CD4-positive, alpha-beta memory T cell (primary cell): Measurements from ENCODE around the gene RARG. TPM values are rescaled to one million over a fixed set of nuclear protein-coding genes. Genes with fewer than 3 reads are reported as not detected.

Experiments used
- CTCF ChIA-PET: fragments of 350-600 bp; sonication (Branson Sonifier 250); formaldehyde crosslinking; loops from one replicate; lab custom pipeline; 2021; ENCODE audit warnings: inconsistent platforms; ENCODE audit not compliant: partially characterized antibody; lab: Charles Lee
- POLR2A ChIA-PET: fragments of 350-600 bp; sonication (Branson Sonifier 250); formaldehyde crosslinking; loops from one replicate; lab custom pipeline; 2021; ENCODE audit not compliant: partially characterized antibody; lab: Charles Lee
- DNase-seq, 5 donors: peaks; one replicate each; pipeline versions ENCODE4 v3.0.0 to v3.0.0-alpha.2; 2020 to 2022; ENCODE audit warnings: mixed read lengths in 1 of 5
- H3K27ac ChIP-seq: one replicate; pipeline ENCODE4 v1.7.0; 2013; ENCODE audit warnings: low read depth, low read length
- H3K27me3 ChIP-seq: 2 replicates; pipeline ENCODE4 v1.7.0; 2013; ENCODE audit warnings: mild to moderate bottlenecking, low read length, moderate library complexity; ENCODE audit not compliant: insufficient read depth
- H3K36me3 ChIP-seq: 2 replicates; pipeline ENCODE4 v1.7.0; 2013; ENCODE audit warnings: mild to moderate bottlenecking, low read length, moderate library complexity; ENCODE audit not compliant: insufficient read depth
- H3K4me1 ChIP-seq: 2 replicates; pipeline ENCODE4 v1.7.0; 2013; ENCODE audit warnings: mild to moderate bottlenecking, low read length, moderate library complexity; ENCODE audit not compliant: insufficient read depth
- H3K4me3 ChIP-seq, 2 donors: one replicate each; pipeline ENCODE4 v1.7.0; 2013; ENCODE audit warnings: low read length in 2 of 2, mild to moderate bottlenecking in 1 of 2
- H3K9me3 ChIP-seq, 2 donors: one replicate each; pipeline ENCODE4 v1.7.0; 2013; ENCODE audit warnings: low read length in 2 of 2, control low read depth in 1 of 2; ENCODE audit not compliant: control insufficient read depth in 1 of 2
- H3K27ac Mint-ChIP-seq, 7 donors: one replicate each; pipeline ENCODE4 v1.8.0; 2020 to 2021; ENCODE audit warnings: mixed read lengths in 7 of 7, mild to moderate bottlenecking in 6 of 7, inconsistent platforms in 3 of 7, moderate library complexity in 3 of 7
- H3K27me3 Mint-ChIP-seq, 2 donors: one replicate each; pipeline ENCODE4 v1.8.0; 2020 to 2021; ENCODE audit warnings: mixed read lengths in 2 of 2
- H3K36me3 Mint-ChIP-seq, 2 donors: one replicate each; pipeline ENCODE4 v1.8.0; 2020 to 2021; ENCODE audit warnings: mixed read lengths in 2 of 2, inconsistent platforms in 1 of 2, mild to moderate bottlenecking in 1 of 2
- H3K4me1 Mint-ChIP-seq, 4 donors: one replicate each; pipeline ENCODE4 v1.8.0; 2020 to 2021; ENCODE audit warnings: mixed read lengths in 4 of 4, mild to moderate bottlenecking in 1 of 4
- H3K4me3 Mint-ChIP-seq, 8 donors: one replicate each; pipeline ENCODE4 v1.8.0; 2020 to 2021; ENCODE audit warnings: mixed read lengths in 8 of 8, mild to moderate bottlenecking in 7 of 8, moderate library complexity in 6 of 8, inconsistent platforms in 3 of 8
- H3K9me3 Mint-ChIP-seq, 8 donors: one replicate each; pipeline ENCODE4 v1.8.0; 2020 to 2021; ENCODE audit warnings: mixed read lengths in 8 of 8, mild to moderate bottlenecking in 5 of 8, inconsistent platforms in 3 of 8, moderate library complexity in 1 of 8
- intact Hi-C: fragments of 100-400 bp; cut with micrococcal nuclease; formaldehyde crosslinking; loops from one replicate; pipeline ENCODE4 v1.15.1; 2023
- polyA plus RNA-seq, 2 donors: library from polyadenylated mRNA; unstranded; fragments of 300-500 nt; fragmentation: Illumina TruSeq; gene quantifications; one replicate each; pipeline ENCODE4 v1.2.3, GENCODE V29; 2021
- total RNA-seq, 2 experiments: library from RNA; stranded (reverse); gene quantifications; one replicate each; pipeline ENCODE4 v1.2.3, GENCODE V29; 2021

The RARG gene
- total and polyA plus RNA-seq, 4 experiments from 2014 or later, result 13.2 to 86.0 (median 54.9) TPM

DNA sequence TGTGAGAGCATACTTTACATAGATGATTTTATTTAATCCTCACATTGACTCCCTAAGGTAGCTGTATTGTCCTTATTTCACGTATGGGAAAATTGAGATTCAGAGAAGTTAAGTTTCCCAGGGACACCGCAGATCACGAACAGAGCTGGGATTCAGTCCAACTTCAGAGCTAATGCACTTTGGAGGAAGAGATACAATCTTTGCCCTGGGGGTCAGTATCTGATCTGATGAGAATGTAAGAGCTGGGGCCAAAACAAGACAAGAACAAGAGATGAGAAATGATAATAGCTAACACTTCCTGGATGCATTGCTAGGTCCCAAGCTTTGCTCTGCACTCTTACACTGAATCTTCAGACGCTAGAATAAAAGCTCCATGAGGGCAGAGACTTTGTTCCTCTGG lies 45.3 kb downstream of the RARG start:
- no peaks in the 10 kb centered on the region for H3K9me3 ChIP-seq
- Mint-ChIP-seq H3K9me3 (no peaks in the 10 kb centered on the region), H3K4me1 (peaks cover 32 to 50% (median 37%) of the 10 kb centered on the region in 4 donors), H3K4me3 (no peak overlapping the region), H3K27ac (peak overlapping the region in 2 of 7 donors; percentile 8 to 74), H3K36me3 (peaks cover 41 to 81% of the 10 kb centered on the region in 2 donors), H3K27me3 (no peaks in the 10 kb centered on the region)
- no peaks in the 10 kb centered on the region for H3K27me3 ChIP-seq
- H3K4me3 ChIP-seq, result no peak overlapping the region
- no peak overlapping the region for H3K27ac ChIP-seq
- DNase-seq, result no peak
- POLR2A ChIA-PET, result interaction anchor here (0.6 to 17.3 kb wide), 5 partner anchors 16 to 109 kb away, joined by 3 to 463 read pairs (median 4); partner anchors contain the start of genes ITGB7, PFDN5 and SPRYD3
- CTCF ChIA-PET, result interaction anchor here (0.8 to 6.7 kb wide), 4 partner anchors 13 to 117 kb away, joined by 3 to 65 read pairs (median 10); partner anchors contain the start of gene ITGB7
- intact Hi-C loops, result no loop called here
- H3K4me1 ChIP-seq, result peaks cover 44% of the 10 kb centered on the region
- peaks cover 76% of the 10 kb centered on the region for H3K36me3 ChIP-seq

DNA sequence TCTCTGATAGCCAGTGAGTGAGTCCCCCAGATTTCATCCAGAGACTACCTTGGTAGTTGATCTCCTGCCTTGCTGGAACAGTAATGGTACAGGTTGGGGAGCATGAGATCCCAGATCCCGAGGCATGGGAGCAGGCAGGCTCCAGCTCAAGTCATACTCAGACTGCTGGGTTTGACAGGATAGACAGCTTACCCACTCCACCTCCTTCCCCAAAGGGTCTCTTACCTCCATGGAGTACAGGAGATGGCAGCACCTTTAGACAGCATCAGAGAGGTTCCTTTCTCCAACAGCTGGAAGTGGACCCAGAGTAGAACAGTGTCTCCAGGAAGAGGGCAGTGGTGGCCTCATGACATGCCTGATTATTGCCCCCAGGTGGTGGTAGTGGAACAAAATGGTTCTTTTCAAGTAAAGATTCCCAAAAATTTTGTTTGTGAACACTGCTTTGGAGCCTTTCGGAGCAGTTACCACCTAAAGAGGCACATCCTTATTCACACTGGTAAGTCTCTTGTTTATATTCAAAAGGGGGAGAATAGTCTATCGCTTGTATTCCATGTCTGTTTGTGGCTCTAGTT lies 46.3 kb downstream of the RARG start:
- Mint-ChIP-seq H3K4me1 (peaks cover 35 to 58% (median 40%) of the 10 kb centered on the region in 4 donors), H3K27me3 (no peaks in the 10 kb centered on the region), H3K36me3 (peaks cover 38 to 78% of the 10 kb centered on the region in 2 donors), H3K27ac (peak overlapping the region in 6 of 7 donors; percentile 37 to 77 (median 64)), H3K9me3 (peaks cover 0 to 2% (median 0%) of the 10 kb centered on the region in 8 donors), H3K4me3 (no peak overlapping the region)
- Histone ChIP-seq H3K9me3 (no peaks in the 10 kb centered on the region), H3K4me1 (peaks cover 44% of the 10 kb centered on the region), H3K27me3 (no peaks in the 10 kb centered on the region), H3K4me3 (no peak overlapping the region), H3K36me3 (peaks cover 65% of the 10 kb centered on the region), H3K27ac (no peak overlapping the region)
- CTCF ChIA-PET, result interaction anchor here (0.5 to 1.4 kb wide), 6 partner anchors 11 to 76 kb away, joined by 3 to 9 read pairs (median 4); no protein-coding TSS in a partner anchor
- POLR2A ChIA-PET, result interaction anchor here (0.9 to 17.3 kb wide), 3 partner anchors 17 to 35 kb away, joined by 3 to 463 read pairs (median 6); partner anchors contain the start of gene ITGB7
- intact Hi-C loops, result no loop called here
- no peak for DNase-seq

DNA sequence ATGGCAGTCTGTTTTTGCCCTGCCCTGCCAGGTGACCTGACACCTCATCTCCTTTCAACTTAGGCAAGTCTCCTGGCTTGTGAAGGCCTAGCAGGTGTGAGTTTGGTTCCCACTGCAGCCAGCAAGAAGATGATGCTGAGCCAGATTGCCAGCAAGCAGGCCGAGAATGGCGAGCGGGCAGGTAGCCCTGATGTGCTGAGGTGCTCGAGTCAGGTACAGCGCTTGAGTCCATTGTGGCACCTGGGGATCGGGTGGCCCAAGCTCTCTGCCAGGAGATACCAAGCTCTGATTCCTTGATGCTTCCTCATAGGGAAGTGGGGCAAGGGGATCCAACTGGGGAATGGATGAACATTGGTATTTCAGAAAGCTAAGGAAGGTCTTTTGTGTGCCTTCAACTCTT lies 47.2 kb downstream of the RARG start:
- ChIA-PET POLR2A (interaction anchor here (0.9 to 17.3 kb wide), 3 partner anchors 18 to 36 kb away, joined by 3 to 463 read pairs (median 6); partner anchors contain the start of gene ITGB7), CTCF (interaction anchor here (1.2 to 1.4 kb wide), 5 partner anchors 10 to 29 kb away, joined by 3 to 9 read pairs (median 4); no protein-coding TSS in a partner anchor)
- no peaks in the 10 kb centered on the region for H3K27me3 Mint-ChIP-seq
- intact Hi-C loops, result no loop called here
- peaks cover 65% of the 10 kb centered on the region for H3K36me3 ChIP-seq
- peak overlapping the region in 6 of 7 donors; percentile 38 to 91 (median 65) for H3K27ac Mint-ChIP-seq
- no peak for DNase-seq
- no peak overlapping the region for H3K27ac ChIP-seq
- H3K36me3 Mint-ChIP-seq, result peaks cover 38 to 76% of the 10 kb centered on the region in 2 donors
- H3K4me3 ChIP-seq, result no peak overlapping the region
- peaks cover 0 to 2% (median 0%) of the 10 kb centered on the region in 8 donors for H3K9me3 Mint-ChIP-seq
- peaks cover 30 to 61% (median 41%) of the 10 kb centered on the region in 4 donors for H3K4me1 Mint-ChIP-seq
- H3K27me3 ChIP-seq, result no peaks in the 10 kb centered on the region
- H3K9me3 ChIP-seq, result no peaks in the 10 kb centered on the region
- H3K4me3 Mint-ChIP-seq, result peak overlapping the region in 1 of 8 donors; percentile 20
- H3K4me1 ChIP-seq, result peaks cover 39% of the 10 kb centered on the region

- Mint-ChIP-seq H3K4me1 (peaks cover 35 to 70% (median 50%) of the 10 kb centered on the region in 4 donors), H3K9me3 (peaks cover 0 to 2% (median 0%) of the 10 kb centered on the region in 8 donors), H3K36me3 (peaks cover 38 to 66% of the 10 kb centered on the region in 2 donors), H3K27me3 (no peaks in the 10 kb centered on the region), H3K4me3 (peak overlapping the region; percentile 39 to 96 (median 90)), H3K27ac (peak overlapping the region in 3 of 7 donors; percentile 71 to 89 (median 88))
- Histone ChIP-seq H3K4me3 (no peak overlapping the region), H3K4me1 (peaks cover 50% of the 10 kb centered on the region), H3K36me3 (peaks cover 54% of the 10 kb centered on the region), H3K9me3 (no peaks in the 10 kb centered on the region), H3K27ac (no peak overlapping the region), H3K27me3 (no peaks in the 10 kb centered on the region)
- ChIA-PET POLR2A (interaction anchor here (0.9 to 17.3 kb wide), 8 partner anchors 10 to 117 kb away, joined by 3 to 463 read pairs (median 4); partner anchors contain the start of genes ESPL1 and ITGB7), CTCF (interaction anchor here (1.1 to 3.7 kb wide), 7 partner anchors 9 to 162 kb away, joined by 3 to 28 read pairs (median 8); partner anchors contain the start of gene PFDN5)
- intact Hi-C loops, result no loop called here
- DNase-seq, result no peak
Observed at GRCh38 chr12:53182903-53183302, 49.1 kb downstream of the RARG start.

DNA sequence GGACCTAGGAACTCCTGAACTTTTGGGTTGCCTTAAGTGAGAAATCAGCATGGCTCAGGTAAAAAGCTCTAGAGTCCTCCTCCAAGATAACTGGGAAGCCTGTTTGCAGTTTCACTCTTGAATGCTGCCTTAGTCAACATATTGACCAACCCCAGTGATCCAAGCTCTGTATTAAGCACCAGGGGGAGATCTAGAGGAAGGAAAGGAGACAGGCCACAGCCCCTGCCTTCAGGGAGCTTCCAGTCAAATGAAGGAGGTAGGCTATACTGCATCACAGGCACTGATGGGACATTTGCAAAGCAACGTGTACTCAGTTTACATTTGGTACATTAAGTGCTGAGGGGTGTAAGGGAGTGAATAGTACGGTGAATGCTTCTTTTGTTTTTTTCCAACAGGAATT lies 50.1 kb downstream of the RARG start:
- H3K27me3 ChIP-seq, result no peaks in the 10 kb centered on the region
- DNase-seq, result no peak
- peaks cover 0 to 2% (median 0%) of the 10 kb centered on the region in 8 donors for H3K9me3 Mint-ChIP-seq
- peaks cover 44% of the 10 kb centered on the region for H3K36me3 ChIP-seq
- H3K27me3 Mint-ChIP-seq, result no peaks in the 10 kb centered on the region
- intact Hi-C loops, result loop anchor here (2.0 kb wide), 4 partner anchors 19 to 319 kb away; partner anchors contain the start of genes PRR13 and TARBP2
- no peaks in the 10 kb centered on the region for H3K9me3 ChIP-seq
- peaks cover 50% of the 10 kb centered on the region for H3K4me1 ChIP-seq
- H3K27ac Mint-ChIP-seq, result peak overlapping the region; percentile 13 to 94 (median 88)
- H3K4me3 Mint-ChIP-seq, result peak overlapping the region; percentile 90 to 96 (median 91)
- peak overlapping the region; percentile 56 to 74 for H3K4me3 ChIP-seq
- peaks cover 30 to 56% of the 10 kb centered on the region in 2 donors for H3K36me3 Mint-ChIP-seq
- H3K27ac ChIP-seq, result peak overlapping the region; percentile 89
- ChIA-PET CTCF (interaction anchor here (0.6 to 4.3 kb wide), 14 partner anchors 8 to 163 kb away, joined by 3 to 51 read pairs (median 8); partner anchors contain the start of gene PFDN5), POLR2A (interaction anchor here (0.5 to 17.3 kb wide), 11 partner anchors 21 to 319 kb away, joined by 3 to 463 read pairs (median 9); partner anchors contain the start of genes ESPL1, ITGB7, MYG1 and PFDN5)
- H3K4me1 Mint-ChIP-seq, result peaks cover 35 to 70% (median 49%) of the 10 kb centered on the region in 4 donors

- Mint-ChIP-seq H3K36me3 (peaks cover 21 to 48% of the 10 kb centered on the region in 2 donors), H3K27me3 (no peaks in the 10 kb centered on the region), H3K27ac (peak overlapping the region; percentile 88 to 98 (median 93)), H3K9me3 (peaks cover 0 to 2% (median 0%) of the 10 kb centered on the region in 8 donors), H3K4me3 (peak overlapping the region; percentile 90 to 96 (median 91)), H3K4me1 (peaks cover 35 to 66% (median 49%) of the 10 kb centered on the region in 4 donors)
- Histone ChIP-seq H3K36me3 (peaks cover 36% of the 10 kb centered on the region), H3K9me3 (no peaks in the 10 kb centered on the region), H3K4me3 (peak overlapping the region; percentile 56 to 74), H3K27me3 (no peaks in the 10 kb centered on the region), H3K4me1 (peaks cover 50% of the 10 kb centered on the region), H3K27ac (peak overlapping the region; percentile 89)
- intact Hi-C loops, result loop anchor here (1.0 to 2.0 kb wide), 14 partner anchors 9 to 320 kb away; partner anchors contain the start of genes AAAS, EIF4B, ESPL1 and MYG1
- DNase-seq, result peak in 1 of 5 donors; percentile 16
- CTCF ChIA-PET, result interaction anchor here (0.6 to 4.3 kb wide), 16 partner anchors 9 to 164 kb away, joined by 3 to 51 read pairs (median 8); partner anchors contain the start of gene PFDN5
- POLR2A ChIA-PET, result interaction anchor here (0.8 to 17.3 kb wide), 27 partner anchors 11 to 320 kb away, joined by 3 to 463 read pairs (median 8); partner anchors contain the start of genes AAAS, EIF4B, ESPL1 and ITGB7
Observed at GRCh38 chr12:53180931-53181645, 50.9 kb downstream of the RARG start.
